H9 (cell line): Measurements from ENCODE around the gene TSPAN11. TPM values are rescaled to one million over a fixed set of nuclear protein-coding genes. Genes with fewer than 3 reads are reported as not detected.

Source experiments
- DNase-seq: peaks from one replicate; pipeline ENCODE4 v3.0.0-alpha.2; 2017
- H2AFZ ChIP-seq: one replicate; pipeline ENCODE4 v1.6.1; 2013; ENCODE audit warnings: mild to moderate bottlenecking, low read length, control low read depth, moderate library complexity
- H2AK5ac ChIP-seq: 2 replicates; pipeline ENCODE4 v1.6.1; 2013; ENCODE audit warnings: low read length, control low read depth, mixed read lengths; ENCODE audit not compliant: insufficient read length
- H2BK120ac ChIP-seq: one replicate; pipeline ENCODE4 v1.6.1; 2013; ENCODE audit warnings: low read depth, mild to moderate bottlenecking, low read length, control low read depth, inconsistent platforms; ENCODE audit not compliant: poor library complexity, severe bottlenecking
- H2BK12ac ChIP-seq: 2 replicates; pipeline ENCODE4 v1.6.1; 2013; ENCODE audit warnings: low read length, control low read depth, mixed read lengths, low read depth; ENCODE audit not compliant: insufficient read length
- H2BK15ac ChIP-seq: 2 replicates; pipeline ENCODE4 v1.6.1; 2013; ENCODE audit warnings: low read depth, low read length, control low read depth
- H2BK20ac ChIP-seq: one replicate; pipeline ENCODE4 v1.6.1; 2013; ENCODE audit warnings: low read depth, mild to moderate bottlenecking, low read length, control low read depth, inconsistent platforms; ENCODE audit not compliant: poor library complexity, severe bottlenecking
- H2BK5ac ChIP-seq: 2 replicates; pipeline ENCODE4 v1.6.1; 2013; ENCODE audit warnings: low read length, control low read depth, mixed read lengths; ENCODE audit not compliant: insufficient read length
- H3K14ac ChIP-seq: 2 replicates; pipeline ENCODE4 v1.6.1; 2013; ENCODE audit warnings: low read length, control low read depth; ENCODE audit not compliant: insufficient read depth
- H3K18ac ChIP-seq: 2 replicates; pipeline ENCODE4 v1.6.1; 2013; ENCODE audit warnings: low read depth, mild to moderate bottlenecking, mixed read lengths, low read length, control low read depth; ENCODE audit not compliant: insufficient read length
- H3K23ac ChIP-seq: 2 replicates; pipeline ENCODE4 v1.6.1; 2013; ENCODE audit warnings: low read length, control low read depth, mixed read lengths, low read depth; ENCODE audit not compliant: insufficient read length
- H3K23me2 ChIP-seq: 2 replicates; pipeline ENCODE4 v1.6.1; 2013; ENCODE audit warnings: low read depth, mild to moderate bottlenecking, mixed read lengths, low read length, control low read depth; ENCODE audit not compliant: insufficient read length, poor library complexity, severe bottlenecking
- H3K27ac ChIP-seq: 2 replicates; pipeline ENCODE4 v1.5.1; 2013; ENCODE audit warnings: low read length, control low read depth, mixed read lengths, low read depth; ENCODE audit not compliant: insufficient read length
- H3K27me3 ChIP-seq: 2 replicates; pipeline ENCODE4 v1.6.1; 2013; ENCODE audit warnings: low read length, control low read depth, inconsistent platforms; ENCODE audit not compliant: insufficient read depth
- H3K4ac ChIP-seq: 2 replicates; pipeline ENCODE4 v1.6.1; 2013; ENCODE audit warnings: low read depth, mild to moderate bottlenecking, control low read depth, inconsistent platforms, low read length, moderate library complexity
- H3K4me1 ChIP-seq: 2 replicates; pipeline ENCODE4 v1.6.1; 2013; ENCODE audit warnings: low read length, control low read depth, inconsistent platforms; ENCODE audit not compliant: insufficient read depth
- H3K4me2 ChIP-seq: 2 replicates; pipeline ENCODE4 v1.6.1; 2013; ENCODE audit warnings: low read length, control low read depth, mixed read lengths; ENCODE audit not compliant: insufficient read length, insufficient read depth
- H3K56ac ChIP-seq: 2 replicates; pipeline ENCODE4 v1.6.1; 2013; ENCODE audit warnings: low read depth, mild to moderate bottlenecking, mixed read lengths, low read length, control low read depth; ENCODE audit not compliant: insufficient read length
- H3K79me1 ChIP-seq: 2 replicates; pipeline ENCODE4 v1.6.1; 2013; ENCODE audit warnings: low read depth, mild to moderate bottlenecking, moderate library complexity, low read length, control low read depth, inconsistent platforms; ENCODE audit not compliant: insufficient read depth, poor library complexity, severe bottlenecking
- H3K79me2 ChIP-seq: 2 replicates; pipeline ENCODE4 v1.6.1; 2013; ENCODE audit warnings: low read length, control low read depth, inconsistent platforms; ENCODE audit not compliant: insufficient read depth
- H3K9ac ChIP-seq: 2 replicates; pipeline ENCODE4 v1.6.1; 2013; ENCODE audit warnings: low read length, control low read depth, mixed read lengths; ENCODE audit not compliant: insufficient read length; ENCODE audit errors: extremely low read depth
- H3K9me3 ChIP-seq: one replicate; pipeline ENCODE4 v1.6.1; 2013; ENCODE audit warnings: low read depth, low read length, inconsistent platforms; ENCODE audit not compliant: control insufficient read depth
- H3T11ph ChIP-seq: one replicate; pipeline ENCODE4 v1.6.1; 2013; ENCODE audit warnings: mild to moderate bottlenecking, low read length, control low read depth, inconsistent platforms
- H4K20me1 ChIP-seq: one replicate; pipeline ENCODE4 v1.6.1; 2013; ENCODE audit not compliant: control insufficient read depth, insufficient read length, insufficient read depth
- H4K5ac ChIP-seq: 2 replicates; pipeline ENCODE4 v1.6.1; 2013; ENCODE audit warnings: low read depth, mild to moderate bottlenecking, mixed read lengths, low read length, control low read depth; ENCODE audit not compliant: insufficient read length
- H4K8ac ChIP-seq: replicated peaks from 2 replicates; pipeline ENCODE4 v1.6.1; 2013; ENCODE audit warnings: low read length, control low read depth, mixed read lengths, low read depth; ENCODE audit not compliant: insufficient read length
- H4K91ac ChIP-seq: 2 replicates; pipeline ENCODE4 v1.6.1; 2013; ENCODE audit warnings: low read depth, mild to moderate bottlenecking, moderate library complexity, mixed read lengths, low read length, control low read depth; ENCODE audit not compliant: insufficient read length
- H3K27ac Mint-ChIP-seq, 3 experiments: 2 replicates in 2 of 3; 3 replicates in 1 of 3; pipeline ENCODE4 v1.8.0; 2020 to 2021; ENCODE audit warnings: mixed read lengths in 3 of 3, mild to moderate bottlenecking in 1 of 3, moderate library complexity in 1 of 3
- H3K27me3 Mint-ChIP-seq: 2 replicates; pipeline ENCODE4 v1.8.0; 2021; ENCODE audit warnings: low read depth, mild to moderate bottlenecking, moderate library complexity, mixed read lengths
- H3K36me3 Mint-ChIP-seq, 3 experiments: 2 replicates in 2 of 3; 3 replicates in 1 of 3; pipeline ENCODE4 v1.8.0; 2020 to 2021; ENCODE audit warnings: low read depth in 3 of 3, mixed read lengths in 3 of 3; ENCODE audit not compliant: insufficient read depth in 1 of 3
- H3K4me1 Mint-ChIP-seq, 2 experiments: 2 replicates each; pipeline ENCODE4 v1.8.0; 2020; ENCODE audit warnings: mixed read lengths in 2 of 2
- H3K4me3 Mint-ChIP-seq, 2 experiments: 2 replicates in 1 of 2; 3 replicates in 1 of 2; pipeline ENCODE4 v1.8.0; 2020 to 2021; ENCODE audit warnings: mild to moderate bottlenecking in 2 of 2, mixed read lengths in 2 of 2, moderate library complexity in 1 of 2
- H3K9me3 Mint-ChIP-seq, 2 experiments: 2 replicates in 1 of 2; 3 replicates in 1 of 2; pipeline ENCODE4 v1.8.0; 2020; ENCODE audit warnings: mild to moderate bottlenecking in 2 of 2, mixed read lengths in 2 of 2, moderate library complexity in 1 of 2
- WGBS: extraction: QIAGEN DNeasy Blood & Tissue Kit; methylation state at CpG from one replicate; pipeline ENCODE4 v1.1.7; 2013; ENCODE audit warnings: missing lambda C conversion rate, low lambda C conversion rate, mixed read lengths; ENCODE audit not compliant: insufficient read length; ENCODE audit errors: extremely low coverage; 5-methylcytosine and 5-hydroxymethylcytosine counted together
- total RNA-seq: library from RNA; stranded (reverse); gene quantifications from 2 replicates; pipeline ENCODE4 v1.2.1, GENCODE V29; 2021
- TF ChIP-seq, protein P1 (sequence below): fragments of 200-600 bp; sonication (generic); conservative IDR thresholded peaks from 3 replicates; pipeline ENCODE4 v1.8.0; 2021; ENCODE audit warnings: antibody characterized with exemption, mild to moderate bottlenecking

Gene TSPAN11
- total RNA-seq, 1 experiment from 2014 or later = 4.2 TPM

DNA sequence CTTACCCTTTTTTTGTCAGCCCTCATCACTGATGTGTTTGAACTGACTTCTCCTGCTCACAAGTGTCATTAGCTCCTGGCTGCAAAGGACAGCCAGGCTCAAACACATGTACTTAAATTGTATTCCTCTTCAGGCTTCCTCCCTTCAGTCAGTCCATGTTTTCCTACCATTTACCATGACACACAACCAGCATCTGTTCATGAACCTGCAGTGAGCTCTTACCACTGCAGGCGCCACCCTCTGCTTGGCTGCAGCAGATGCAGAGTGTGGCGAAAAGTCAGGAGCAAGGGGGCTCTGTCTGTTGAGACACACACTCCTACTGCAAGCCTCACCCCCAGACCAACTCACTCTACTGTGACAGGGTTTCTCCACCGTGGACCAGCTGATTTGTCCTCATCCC, 70.2 kb downstream of the TSPAN11 start:
- Mint-ChIP-seq H3K27ac (peak overlapping the region in 1 of 3 experiments; percentile 9; a peak in 2 of 7 replicates), H3K27me3 (peaks cover 3% of the 10 kb centered on the region), H3K4me3 (no peak overlapping the region), H3K9me3 (no peaks in the 10 kb centered on the region), H3K36me3 (peaks cover 0 to 3% (median 0%) of the 10 kb centered on the region in 3 experiments; a peak in 1 of 7 replicates), H3K4me1 (peaks cover 5 to 10% of the 10 kb centered on the region in 2 experiments; a peak in 3 of 4 replicates)
- H2BK15ac ChIP-seq = no peak overlapping the region
- H3K18ac ChIP-seq = no peak overlapping the region
- no peak overlapping the region for H3K56ac ChIP-seq
- no peak overlapping the region for H3K27ac ChIP-seq
- H3K9me3 ChIP-seq = no peaks in the 10 kb centered on the region
- H3K9ac ChIP-seq = no peak overlapping the region
- H3K4me2 ChIP-seq = no peak overlapping the region
- H2AK5ac ChIP-seq = no peak overlapping the region
- no peak overlapping the region for H4K8ac ChIP-seq
- DNase-seq = no peak
- H2BK20ac ChIP-seq = no peak overlapping the region
- no peak overlapping the region for H2BK12ac ChIP-seq
- H3K4ac ChIP-seq = no peak overlapping the region
- no peaks in the 10 kb centered on the region for H3K79me2 ChIP-seq
- no peak overlapping the region; the same call in 1 of the 2 replicates for H3K14ac ChIP-seq
- no peaks in the 10 kb centered on the region for H3K4me1 ChIP-seq
- no peak overlapping the region for H2AFZ ChIP-seq
- no peak overlapping the region for H3T11ph ChIP-seq
- no peaks in the 10 kb centered on the region for H3K23me2 ChIP-seq
- TF ChIP-seq, protein P1, sequence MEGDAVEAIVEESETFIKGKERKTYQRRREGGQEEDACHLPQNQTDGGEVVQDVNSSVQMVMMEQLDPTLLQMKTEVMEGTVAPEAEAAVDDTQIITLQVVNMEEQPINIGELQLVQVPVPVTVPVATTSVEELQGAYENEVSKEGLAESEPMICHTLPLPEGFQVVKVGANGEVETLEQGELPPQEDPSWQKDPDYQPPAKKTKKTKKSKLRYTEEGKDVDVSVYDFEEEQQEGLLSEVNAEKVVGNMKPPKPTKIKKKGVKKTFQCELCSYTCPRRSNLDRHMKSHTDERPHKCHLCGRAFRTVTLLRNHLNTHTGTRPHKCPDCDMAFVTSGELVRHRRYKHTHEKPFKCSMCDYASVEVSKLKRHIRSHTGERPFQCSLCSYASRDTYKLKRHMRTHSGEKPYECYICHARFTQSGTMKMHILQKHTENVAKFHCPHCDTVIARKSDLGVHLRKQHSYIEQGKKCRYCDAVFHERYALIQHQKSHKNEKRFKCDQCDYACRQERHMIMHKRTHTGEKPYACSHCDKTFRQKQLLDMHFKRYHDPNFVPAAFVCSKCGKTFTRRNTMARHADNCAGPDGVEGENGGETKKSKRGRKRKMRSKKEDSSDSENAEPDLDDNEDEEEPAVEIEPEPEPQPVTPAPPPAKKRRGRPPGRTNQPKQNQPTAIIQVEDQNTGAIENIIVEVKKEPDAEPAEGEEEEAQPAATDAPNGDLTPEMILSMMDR = peak; percentile 20; the same call in 1 of the 3 replicates
- no peak overlapping the region for H4K91ac ChIP-seq
- H2BK5ac ChIP-seq = no peak overlapping the region
- H3K79me1 ChIP-seq = no peaks in the 10 kb centered on the region
- no peak overlapping the region for H4K5ac ChIP-seq
- H4K20me1 ChIP-seq = no peaks in the 10 kb centered on the region
- no peaks in the 10 kb centered on the region for H3K27me3 ChIP-seq
- H2BK120ac ChIP-seq = no peak overlapping the region
- no CpG with 5 or more reads among the region's 3 CpGs for WGBS
- H3K23ac ChIP-seq = no peak overlapping the region
